ENCODE measurements around the gene SMARCA2.
A peak's percentile ranks its signal among the peaks of the same experiment; 100 is the strongest.

The SMARCA2 gene

GRCh38 chr9:2016408-2017330, 1.5 kb downstream of the SMARCA2 start:
- DNase-seq: peak; percentile 64

DNA sequence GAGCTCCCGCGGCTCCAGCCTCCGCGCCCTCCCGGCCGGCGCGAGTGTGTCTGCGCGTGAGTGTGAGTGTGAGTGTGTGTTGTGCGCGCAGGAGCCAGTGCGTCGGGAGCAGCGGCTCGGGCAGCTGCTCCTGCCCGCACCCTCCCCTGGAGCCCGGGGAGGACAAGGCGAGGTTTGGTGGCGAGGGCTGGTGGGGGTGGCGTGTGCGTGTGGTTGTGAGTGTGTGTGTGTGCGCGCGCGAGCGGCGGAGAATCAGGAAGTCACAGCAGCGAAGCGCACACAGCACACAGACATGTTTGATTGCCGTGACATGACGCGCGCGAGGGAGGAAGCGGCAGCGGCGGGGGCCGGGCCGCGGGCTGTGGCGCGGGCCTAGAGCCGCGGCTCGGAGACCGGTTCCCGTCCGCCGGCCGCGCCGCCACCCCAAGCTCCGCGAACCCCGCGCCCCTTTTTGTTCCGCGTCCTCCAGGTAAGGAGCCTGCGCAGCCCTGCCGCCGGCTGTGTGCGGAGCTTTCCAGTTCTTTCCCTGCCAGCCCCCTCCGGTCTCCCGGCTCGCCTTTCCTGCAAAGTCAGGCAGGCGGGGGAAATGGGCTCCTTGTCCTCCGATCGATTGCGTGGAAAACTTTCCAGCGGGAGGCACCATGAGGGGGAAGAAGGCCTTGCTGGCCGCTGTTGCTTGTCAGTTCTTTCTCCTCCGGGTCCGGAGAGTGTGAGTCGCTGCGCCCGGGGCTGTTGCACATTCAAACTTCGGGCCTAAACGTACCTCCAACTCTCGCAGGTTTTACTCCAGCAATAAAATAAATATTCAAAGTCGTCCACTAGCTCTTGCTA, 2.4 kb downstream of the SMARCA2 start:
- peak; percentile 75 for DNase-seq

- DNase-seq: no peak
Measured at GRCh38 chr9:2018162-2018643, 3.1 kb downstream of the SMARCA2 start.

DNA sequence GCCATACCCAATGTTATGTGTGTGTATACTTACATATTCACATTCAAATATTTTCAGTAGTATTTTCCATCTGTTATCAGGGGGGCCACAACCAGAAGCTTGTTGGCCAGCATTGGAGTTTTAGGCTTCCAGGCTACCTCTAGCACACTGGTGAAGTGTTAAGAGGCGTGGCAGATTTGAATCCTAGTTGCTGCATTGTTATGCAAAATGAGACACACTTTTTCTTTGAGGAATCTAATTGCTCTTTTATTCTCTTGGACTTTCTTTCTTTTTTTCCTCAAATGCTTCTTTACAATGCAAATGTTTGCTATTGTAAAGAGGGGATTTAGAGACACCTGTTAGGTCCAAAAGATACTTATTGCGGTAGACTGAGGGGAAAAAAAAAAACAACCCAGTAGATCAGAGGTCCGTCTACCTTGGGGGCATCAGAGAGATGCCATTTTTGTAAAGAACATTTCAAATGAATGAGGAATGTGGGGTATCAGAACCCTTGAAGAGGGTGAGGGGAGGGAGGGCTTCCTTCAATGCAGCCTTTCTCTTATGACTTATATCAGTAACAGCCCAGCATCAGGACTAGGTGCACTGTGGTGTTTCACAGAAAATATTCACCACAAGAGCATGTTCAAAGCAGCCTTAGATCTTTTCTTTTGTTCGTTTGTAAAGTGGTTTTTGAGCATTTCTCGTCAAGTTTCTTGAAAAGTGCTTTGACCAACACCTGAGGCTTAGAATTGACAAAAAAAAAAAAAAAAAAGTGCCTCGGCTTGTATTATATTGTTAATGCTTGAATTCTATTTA, 3.8 kb downstream of the SMARCA2 start:
- no peak for DNase-seq

GRCh38 chr9:2019723-2020122, 4.6 kb downstream of the SMARCA2 start:
- no peak for DNase-seq

GRCh38 chr9:2021731-2022130, 6.6 kb downstream of the SMARCA2 start:
- no peak for DNase-seq

GRCh38 chr9:2022560-2022959, 7.4 kb downstream of the SMARCA2 start:
- DNase-seq: no peak

DNA sequence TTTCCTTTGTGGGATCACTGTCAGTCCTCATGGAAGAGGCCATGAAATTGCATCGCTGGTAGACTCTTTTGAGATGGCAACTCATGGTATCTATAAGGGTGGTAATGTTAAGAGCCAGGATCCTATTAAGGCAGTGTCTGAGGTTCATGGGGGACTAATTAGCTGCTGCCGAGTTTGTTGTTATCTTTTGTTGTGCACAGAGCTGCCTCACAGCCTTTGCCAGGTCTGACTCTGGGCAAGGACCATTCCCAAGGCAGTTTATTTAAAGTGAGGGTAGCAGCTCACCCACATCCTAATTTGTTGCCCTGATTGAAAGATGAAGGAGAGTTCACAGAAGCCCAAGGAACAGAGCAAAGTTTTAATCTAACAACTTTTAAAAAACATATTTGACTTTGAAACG, 7.9 kb downstream of the SMARCA2 start:
- no peak for DNase-seq

GRCh38 chr9:2023532-2023931, 8.4 kb downstream of the SMARCA2 start:
- no peak for DNase-seq

- no peak for DNase-seq
Measured at GRCh38 chr9:2024888-2025782, 10.0 kb downstream of the SMARCA2 start.

DNA sequence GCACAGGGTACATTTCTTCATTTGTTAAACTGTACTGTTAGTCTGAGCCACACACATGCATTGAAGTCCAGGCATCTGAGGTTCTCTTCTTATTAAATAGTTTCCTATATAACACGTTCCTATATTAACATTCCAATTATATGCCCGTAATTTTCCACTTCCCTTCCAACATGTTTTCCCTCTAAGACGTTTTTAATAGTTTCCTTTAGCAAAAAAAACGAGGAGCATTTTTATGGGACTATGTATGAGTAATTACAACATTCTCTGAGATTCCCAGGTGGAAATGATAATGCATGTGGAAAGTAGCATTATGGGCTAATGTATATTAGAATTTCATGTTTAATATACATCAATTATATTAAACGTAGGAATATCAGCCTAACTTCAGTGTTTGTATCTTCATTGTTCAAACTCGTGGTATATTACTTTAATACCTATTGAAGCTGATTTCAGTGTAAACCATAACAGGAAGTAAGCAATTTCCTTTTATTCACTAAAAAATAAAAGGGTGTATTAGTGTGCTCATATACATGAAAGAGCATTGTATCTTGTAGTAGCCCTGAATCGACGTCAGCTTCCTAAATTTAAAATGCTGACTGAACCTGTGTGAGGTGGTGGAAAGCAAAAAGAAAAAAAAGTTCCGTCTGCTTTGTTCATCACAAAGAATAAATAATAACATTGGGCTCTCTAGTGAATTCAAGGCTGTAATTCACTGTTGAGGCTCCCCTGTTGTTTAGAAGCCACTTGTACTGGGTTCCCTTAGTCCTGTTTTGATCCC, 11.3 kb downstream of the SMARCA2 start:
- no peak for DNase-seq

DNA sequence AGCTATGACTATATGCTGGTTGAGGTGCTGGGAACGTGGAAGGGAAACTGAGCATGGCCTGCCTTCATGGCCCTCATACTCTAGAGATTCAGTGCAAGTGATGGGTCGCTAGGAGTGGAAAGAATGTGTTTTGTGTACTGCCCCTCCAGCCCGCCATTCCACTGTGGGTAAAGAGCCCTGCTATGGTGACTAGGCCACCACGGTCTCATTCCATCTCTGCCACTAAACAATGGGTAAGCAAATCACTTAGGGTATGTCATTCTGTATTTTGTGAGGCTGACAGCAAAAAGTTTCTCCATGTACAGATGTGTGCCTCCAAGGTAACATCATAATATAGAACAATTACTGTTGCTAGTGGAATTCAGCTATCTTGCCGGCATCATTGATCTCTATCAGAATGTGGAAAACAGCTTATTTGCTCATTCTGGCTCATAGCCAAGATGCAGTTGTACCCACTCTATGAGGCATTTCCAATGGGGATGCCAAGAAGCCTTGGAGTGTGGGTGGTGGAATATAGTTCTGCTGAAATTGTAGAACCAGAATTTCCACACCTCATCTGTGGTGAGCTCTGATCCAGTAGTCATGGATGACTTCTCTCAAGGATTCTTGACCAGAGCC, 12.5 kb downstream of the SMARCA2 start:
- DNase-seq: no peak

- no peak for DNase-seq
Measured at GRCh38 chr9:2028888-2029287, 13.7 kb downstream of the SMARCA2 start.

DNA sequence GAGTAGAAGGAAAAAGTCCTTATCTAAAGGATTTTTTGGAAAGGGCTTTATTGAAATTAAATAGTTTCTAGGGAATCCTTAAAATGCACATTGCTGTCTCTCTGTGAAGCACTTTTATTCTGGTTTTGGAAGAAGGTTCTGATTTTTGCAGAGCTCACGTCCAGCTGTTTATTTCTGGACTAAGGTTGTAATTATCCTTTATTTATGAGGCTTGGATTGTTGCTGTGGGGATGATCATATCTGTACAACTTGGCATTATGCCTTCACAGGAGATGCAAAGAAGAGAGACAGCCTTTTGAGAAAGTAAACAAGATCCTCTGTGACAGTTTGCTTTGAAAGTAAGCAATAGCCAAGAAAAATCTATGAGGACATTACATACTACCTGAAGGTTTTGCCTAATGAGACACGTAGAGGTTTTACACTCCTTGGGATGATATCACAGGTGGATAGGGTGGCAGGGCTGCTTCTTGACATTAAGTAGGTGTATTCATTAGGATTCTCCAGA, 14.6 kb downstream of the SMARCA2 start:
- no peak for DNase-seq

DNA sequence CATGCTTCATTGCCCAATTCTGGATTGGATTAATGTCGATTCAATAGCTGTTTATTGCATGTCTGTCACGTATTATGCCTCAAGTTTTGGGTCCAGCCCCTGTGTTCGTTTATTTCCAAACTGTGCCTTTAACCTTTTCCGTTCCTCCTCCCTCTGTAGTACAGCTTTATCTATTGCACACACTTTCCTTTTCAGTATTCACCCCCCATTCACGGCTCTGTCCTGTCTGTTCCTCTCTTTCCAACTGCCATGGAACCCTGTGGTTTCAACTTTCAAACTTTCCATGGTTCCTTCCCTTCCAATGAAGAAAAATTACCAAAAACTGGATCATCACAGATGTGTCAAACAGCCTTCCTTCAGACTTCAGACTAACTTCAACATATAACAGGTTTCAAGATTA, 17.1 kb downstream of the SMARCA2 start:
- DNase-seq: no peak

GRCh38 chr9:2036844-2037243, 21.7 kb downstream of the SMARCA2 start:
- no peak for DNase-seq

DNA sequence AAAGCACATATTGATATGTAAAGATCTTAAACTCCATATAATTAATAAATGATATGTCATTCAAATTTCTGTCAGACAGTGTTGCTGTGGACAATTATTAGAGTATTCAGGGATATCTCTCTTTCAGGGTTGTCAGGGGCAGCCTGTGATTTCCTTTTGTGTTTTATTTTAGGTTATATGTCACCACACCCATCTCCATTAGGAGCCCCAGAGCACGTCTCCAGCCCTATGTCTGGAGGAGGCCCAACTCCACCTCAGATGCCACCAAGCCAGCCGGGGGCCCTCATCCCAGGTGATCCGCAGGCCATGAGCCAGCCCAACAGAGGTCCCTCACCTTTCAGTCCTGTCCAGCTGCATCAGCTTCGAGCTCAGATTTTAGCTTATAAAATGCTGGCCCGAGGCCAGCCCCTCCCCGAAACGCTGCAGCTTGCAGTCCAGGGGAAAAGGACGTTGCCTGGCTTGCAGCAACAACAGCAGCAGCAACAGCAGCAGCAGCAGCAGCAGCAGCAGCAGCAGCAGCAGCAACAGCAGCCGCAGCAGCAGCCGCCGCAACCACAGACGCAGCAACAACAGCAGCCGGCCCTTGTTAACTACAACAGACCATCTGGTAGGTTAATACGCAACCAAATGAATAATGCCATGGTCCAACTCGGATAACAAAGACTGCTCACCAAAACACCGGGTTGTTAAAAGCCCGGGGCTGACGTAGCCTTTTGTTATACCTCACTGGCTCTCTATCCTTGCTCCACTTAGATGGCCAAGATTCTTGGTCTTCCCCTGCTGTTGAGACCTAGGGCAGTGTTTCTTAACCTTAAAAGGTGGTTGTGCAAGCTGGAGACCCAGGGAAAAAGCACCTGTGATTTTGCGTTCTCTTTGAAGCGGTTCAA, 24.4 kb downstream of the SMARCA2 start:
- DNase-seq: no peak

GRCh38 chr9:2040828-2041227, 25.7 kb downstream of the SMARCA2 start:
- DNase-seq: no peak

- DNase-seq: no peak
Measured at GRCh38 chr9:2041736-2042135, 26.6 kb downstream of the SMARCA2 start.

All from activated CD4-positive, CD25-positive, alpha-beta regulatory T cell treated with anti-CD3 and anti-CD28 coated beads, Interleukin-2, amount 50 U/mL, for 72 hours (primary cell).